Psoas muscle (tissue), 8 donors: ENCODE data around the gene CHCHD6. TPM values are rescaled to one million over a fixed set of nuclear protein-coding genes. Genes with fewer than 3 reads are reported as not detected.
A peak's percentile ranks its signal among the peaks of the same experiment; 100 is the strongest.

ENCODE experiments used
- ATAC-seq, 4 donors: fragments of 200-7000 bp; cut with Tn5 transposase; one replicate each; pipeline ENCODE4 v1.9.1; 2020; ENCODE audit warnings: moderate library complexity in 3 of 4, mild to moderate bottlenecking in 2 of 4
- DNase-seq, 2 donors: peaks; one replicate each; pipeline ENCODE4 v3.0.0-alpha.2; 2020
- H3K27ac ChIP-seq: fragments of 200-600 bp; one replicate; pipeline ENCODE4 v1.8.0; 2022
- H3K27me3 ChIP-seq, 3 donors: fragments of 200-600 bp in 1 of 3; one replicate each; pipeline versions ENCODE4 v1.6.1 to v1.8.0; 2013 to 2022; ENCODE audit warnings: low read length in 2 of 3, mild to moderate bottlenecking in 2 of 3, moderate library complexity in 1 of 3; ENCODE audit not compliant: insufficient read depth in 3 of 3
- H3K36me3 ChIP-seq, 2 donors: fragments of 200-600 bp in 1 of 2; one replicate each; pipeline versions ENCODE4 v1.6.1 to v1.8.0; 2013 to 2022; ENCODE audit warnings: low read depth in 1 of 2, mild to moderate bottlenecking in 1 of 2, moderate library complexity in 1 of 2; ENCODE audit not compliant: insufficient read depth in 1 of 2
- H3K4me1 ChIP-seq: fragments of 200-600 bp; one replicate; pipeline ENCODE4 v1.8.0; 2022
- H3K4me3 ChIP-seq: fragments of 200-600 bp; one replicate; pipeline ENCODE4 v1.8.0; 2022; ENCODE audit warnings: mild to moderate bottlenecking
- H3K9me3 ChIP-seq: fragments of 200-600 bp; one replicate; pipeline ENCODE4 v1.8.0; 2022
- WGBS, 3 donors: extraction: QIAGEN DNeasy Blood & Tissue Kit; methylation state at CpG; one replicate each; pipeline versions ENCODE4 v1.1.6 to v1.1.7; 2013; 5-methylcytosine and 5-hydroxymethylcytosine counted together
- intact Hi-C, 2 donors: fragments of 100-400 bp; cut with DNase I; formaldehyde crosslinking; loops; one replicate each; pipeline versions ENCODE4 v1.11.0 to v1.14.2; 2022
- polyA plus RNA-seq, 3 donors: library from polyadenylated mRNA; stranded (reverse); fragments of 200-250 nt; gene quantifications; one replicate each; pipeline ENCODE4 v1.2.3, GENCODE V29; 2013
- total RNA-seq, 4 donors: library from RNA; stranded (reverse); fragmentation: NEBNext Ultra II Directional in 2 of 4; extraction: Animal tissue kit (Norgen Biotek cat#: 25700) in 2 of 4; gene quantifications; one replicate each; pipeline versions ENCODE4 v1.2.1 to v1.2.4, GENCODE V29; 2021 to 2023
- TF ChIP-seq, protein P1 (sequence below): fragments of 200-600 bp; IDR thresholded peaks from one replicate; pipeline ENCODE4 v1.8.0; 2022; ENCODE audit warnings: antibody characterized with exemption
- donor health status: healthy with polysubstance abuse.
- donor health status: DM: no; HTN: no; CAD: no; lungs with moderate emphysema.
- donor health status: Bipolar disorder and iron deficiency.
- donor health status: healthy.
- donor health status: DM: yes; HTN: yes; CAD: no.
- donor health status: DM: no; HTN: no; CAD: no.
- donor health status: DM: no; HTN: no; CAD: no.
- donor health status: DM: yes; HTN: yes; CAD: no.

Gene CHCHD6
- total and polyA plus RNA-seq, 7 donors = 2.4 to 13.8 (median 3.5) TPM

DNA sequence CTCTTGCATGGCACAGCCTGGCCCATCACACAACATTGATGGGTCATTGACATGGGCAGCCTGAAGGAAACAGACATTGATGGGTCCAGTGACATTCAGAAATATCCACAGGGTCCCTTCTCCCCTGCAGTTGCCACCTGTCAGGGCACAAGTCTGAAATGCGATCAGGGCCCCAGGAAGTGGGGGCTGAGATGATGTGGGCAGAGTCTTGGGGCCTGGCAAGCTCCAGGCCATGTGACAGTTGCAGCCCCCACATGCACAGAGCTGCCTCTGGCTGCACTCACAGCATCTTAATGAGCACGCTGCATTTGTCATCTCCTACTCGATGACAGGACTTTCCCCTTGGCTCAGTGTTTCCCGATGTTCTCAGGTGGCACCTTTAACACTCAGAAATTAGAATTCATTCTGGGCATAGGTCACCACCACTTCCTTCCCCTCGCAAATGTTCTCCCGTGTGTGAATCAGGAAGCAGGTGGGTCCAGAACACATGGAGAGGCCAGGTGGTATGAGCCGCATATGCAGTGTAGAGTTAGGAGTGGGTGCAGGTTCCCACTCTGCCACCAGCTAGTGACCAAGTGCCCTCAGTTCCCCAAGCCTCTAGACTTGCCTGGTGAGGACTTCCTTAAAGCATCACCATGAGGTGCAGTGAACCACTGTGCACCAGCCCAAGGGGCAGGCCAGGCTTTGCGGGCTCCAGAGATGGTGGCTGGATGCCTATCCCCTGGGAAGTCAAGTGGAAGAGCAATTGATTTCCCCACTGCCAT is 47.5 kb upstream of the CHCHD6 start:
- DNase-seq = no peak
- Histone ChIP-seq H3K9me3 (no peaks in the 10 kb centered on the region), H3K4me3 (no peak overlapping the region), H3K36me3 (peaks cover 0 to 4% of the 10 kb centered on the region in 2 donors), H3K4me1 (peaks cover 13% of the 10 kb centered on the region), H3K27ac (no peak overlapping the region), H3K27me3 (peaks cover 0 to 9% (median 0%) of the 10 kb centered on the region in 3 donors)
- no peak for ATAC-seq
- TF ChIP-seq, protein P1, sequence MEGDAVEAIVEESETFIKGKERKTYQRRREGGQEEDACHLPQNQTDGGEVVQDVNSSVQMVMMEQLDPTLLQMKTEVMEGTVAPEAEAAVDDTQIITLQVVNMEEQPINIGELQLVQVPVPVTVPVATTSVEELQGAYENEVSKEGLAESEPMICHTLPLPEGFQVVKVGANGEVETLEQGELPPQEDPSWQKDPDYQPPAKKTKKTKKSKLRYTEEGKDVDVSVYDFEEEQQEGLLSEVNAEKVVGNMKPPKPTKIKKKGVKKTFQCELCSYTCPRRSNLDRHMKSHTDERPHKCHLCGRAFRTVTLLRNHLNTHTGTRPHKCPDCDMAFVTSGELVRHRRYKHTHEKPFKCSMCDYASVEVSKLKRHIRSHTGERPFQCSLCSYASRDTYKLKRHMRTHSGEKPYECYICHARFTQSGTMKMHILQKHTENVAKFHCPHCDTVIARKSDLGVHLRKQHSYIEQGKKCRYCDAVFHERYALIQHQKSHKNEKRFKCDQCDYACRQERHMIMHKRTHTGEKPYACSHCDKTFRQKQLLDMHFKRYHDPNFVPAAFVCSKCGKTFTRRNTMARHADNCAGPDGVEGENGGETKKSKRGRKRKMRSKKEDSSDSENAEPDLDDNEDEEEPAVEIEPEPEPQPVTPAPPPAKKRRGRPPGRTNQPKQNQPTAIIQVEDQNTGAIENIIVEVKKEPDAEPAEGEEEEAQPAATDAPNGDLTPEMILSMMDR = no peak
- WGBS, 3 donors = 73 to 78% (median 76%) methylated on average over 8 of the region's 8 CpGs
- intact Hi-C loops = loop anchor here in 1 of 2 donors (10.0 kb wide), 1 partner anchor 132 kb away; the partner anchor contains the start of gene CHST13

DNA sequence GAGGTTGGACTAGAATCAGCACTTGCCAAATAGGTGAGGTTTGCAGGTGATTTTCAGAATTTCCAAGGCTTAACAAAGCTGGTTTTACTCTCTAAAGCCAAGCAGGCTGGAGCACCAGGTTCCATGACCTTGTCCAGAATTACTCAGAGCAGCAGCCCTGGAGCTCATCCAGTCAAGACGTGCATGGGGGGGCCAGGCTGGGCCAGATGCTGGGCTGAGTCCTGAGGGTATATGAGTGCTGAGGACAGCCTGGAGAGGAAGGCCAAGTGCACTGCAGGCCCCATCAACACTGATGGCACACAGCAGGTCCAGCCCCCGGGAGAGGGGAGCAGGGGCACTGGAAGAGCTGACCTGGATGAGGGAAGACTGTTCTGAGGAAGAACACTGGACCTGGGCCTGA is 46.1 kb upstream of the CHCHD6 start:
- Histone ChIP-seq H3K27me3 (peaks cover 0 to 9% (median 0%) of the 10 kb centered on the region in 3 donors), H3K4me3 (no peak overlapping the region), H3K27ac (no peak overlapping the region), H3K9me3 (no peaks in the 10 kb centered on the region), H3K4me1 (peaks cover 13% of the 10 kb centered on the region), H3K36me3 (no peaks in the 10 kb centered on the region)
- intact Hi-C loops = loop anchor here in 1 of 2 donors (10.0 kb wide), 1 partner anchor 133 kb away; the partner anchor contains the start of gene CHST13
- 65 to 74% (median 65%) methylated on average over 2 of the region's 2 CpGs for WGBS, 3 donors
- ATAC-seq (no peak), DNase-seq (no peak)
- TF ChIP-seq, protein P1 = no peak

DNA sequence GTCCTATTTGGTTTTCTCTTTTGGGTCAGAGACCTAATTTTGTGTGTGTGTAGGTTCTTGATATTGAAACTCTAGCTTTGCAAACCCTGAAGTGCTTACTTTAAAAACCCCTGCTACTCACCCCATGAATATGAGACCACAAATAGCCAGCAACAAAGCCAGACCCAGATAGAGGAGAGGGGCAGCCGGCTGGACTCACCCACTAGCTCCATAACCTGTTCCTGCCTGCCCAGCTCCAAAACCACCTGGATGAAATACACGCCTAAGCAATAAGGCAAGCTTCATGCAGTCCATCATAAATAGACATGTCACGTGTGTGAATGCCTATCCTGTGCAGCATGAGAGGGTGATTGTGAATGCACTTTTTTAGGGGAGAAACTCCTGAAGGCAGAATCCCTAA is 45.5 kb upstream of the CHCHD6 start:
- intact Hi-C loops = loop anchor here in 1 of 2 donors (10.0 kb wide), 1 partner anchor 134 kb away; the partner anchor contains the start of gene CHST13
- peaks cover 10% of the 10 kb centered on the region for H3K4me1 ChIP-seq
- ATAC-seq (no peak), DNase-seq (no peak)
- no peaks in the 10 kb centered on the region for H3K9me3 ChIP-seq
- TF ChIP-seq, protein P1 = no peak
- H3K4me3 ChIP-seq = no peak overlapping the region
- no peak overlapping the region for H3K27ac ChIP-seq
- WGBS, 3 donors = 91 to 97% (median 93%) methylated on average over 3 of the region's 3 CpGs
- peaks cover 0 to 9% (median 0%) of the 10 kb centered on the region in 3 donors for H3K27me3 ChIP-seq
- H3K36me3 ChIP-seq = no peaks in the 10 kb centered on the region

DNA sequence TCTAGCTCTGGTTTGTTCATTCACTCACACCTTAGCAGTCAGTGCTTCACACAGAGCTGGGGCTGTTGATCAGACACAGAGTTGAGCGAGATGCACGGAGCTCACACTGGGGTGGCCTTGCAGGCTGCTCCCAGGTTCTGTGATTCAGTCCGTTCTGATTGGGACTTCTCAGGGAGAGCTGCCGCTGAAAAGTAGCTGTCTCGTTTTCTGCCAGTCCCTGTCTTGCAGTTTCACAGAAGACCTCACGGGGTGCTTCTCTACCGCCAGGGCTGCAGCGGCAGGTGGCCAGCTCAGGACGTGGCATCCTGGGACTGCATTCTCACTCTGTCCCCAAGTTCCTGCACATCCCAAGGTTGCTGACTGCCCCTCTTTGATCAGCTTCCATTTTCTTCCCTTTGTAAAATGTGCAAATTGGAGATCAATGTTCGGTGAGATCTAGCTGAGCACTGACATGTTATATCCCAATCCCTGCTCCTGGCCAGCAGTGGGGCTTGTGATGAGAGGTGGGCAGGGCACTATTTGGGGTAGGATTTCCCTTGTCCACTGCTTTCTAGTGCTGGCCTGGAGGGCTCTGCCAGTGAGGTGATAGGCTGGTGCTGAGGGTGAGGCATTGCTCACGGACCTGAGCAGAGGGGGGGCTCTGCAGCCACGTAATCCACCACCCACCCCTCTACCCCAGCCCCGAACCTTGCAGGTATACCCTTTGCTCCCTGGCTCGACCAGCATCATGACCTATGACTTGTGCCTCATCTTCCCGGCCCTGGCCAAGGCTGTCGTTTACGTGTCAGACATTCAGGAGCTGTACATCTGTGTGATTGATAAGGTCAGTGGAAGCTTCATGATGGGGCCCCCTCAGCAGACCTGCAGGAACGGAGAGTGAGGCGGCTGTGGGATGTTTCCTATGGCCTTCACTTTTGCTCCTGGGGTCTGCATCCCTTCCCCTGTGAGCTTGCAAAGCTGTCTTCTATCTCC is 43.8 kb upstream of the CHCHD6 start:
- Histone ChIP-seq H3K27ac (no peak overlapping the region), H3K36me3 (no peaks in the 10 kb centered on the region), H3K4me1 (peaks cover 3% of the 10 kb centered on the region), H3K27me3 (peaks cover 0 to 9% (median 0%) of the 10 kb centered on the region in 3 donors), H3K4me3 (no peak overlapping the region), H3K9me3 (no peaks in the 10 kb centered on the region)
- intact Hi-C loops = loop anchor here in 1 of 2 donors (10.0 kb wide), 1 partner anchor 135 kb away; the partner anchor contains the start of gene CHST13
- no peak for ATAC-seq
- WGBS, 3 donors = 48 to 53% (median 52%) methylated on average over 19 of the region's 19 CpGs
- TF ChIP-seq, protein P1 = peak; percentile 12
- DNase-seq = no peak
